Muscle of back (tissue), 10 donors: ENCODE measurements around the gene ETV5. TPM values are rescaled to one million over a fixed set of nuclear protein-coding genes. Genes with fewer than 3 reads are reported as not detected.

Source experiments
- polyA plus RNA-seq, 10 donors: library from polyadenylated mRNA; unstranded; fragments of 120-200 nt; gene quantifications; one replicate each; pipeline ENCODE4 v1.2.1, GENCODE V29; 2013; ENCODE audit not compliant: insufficient read length in 10 of 10

ETV5 gene
- polyA plus RNA-seq, 10 donors, result 20.9 to 33.4 (median 29.9) TPM

Other genes with a start within 250 kb of the ETV5 start
- 100 to 1,000 TPM; 148 to 205 (median 170) TPM for gene TRA2B, start 171.1 kb downstream of the ETV5 start, polyA plus RNA-seq